SW 1271 (cell line): Measurements from ENCODE around the gene PROC.
"Not testable (repeated sequence)": the region's sequence is repeated elsewhere in the genome, so short reads cannot be mapped to it uniquely, and the experiment has no call there.

ENCODE experiments used
- DNase-seq, 2 experiments: peaks; one replicate each; lab custom pipeline; 2025; lab: John Stamatoyannopoulos, UW

Gene PROC

GRCh38 chr2:127394492-127394891 lies 23.7 kb upstream of the PROC start:
- no peak for DNase-seq

GRCh38 chr2:127397568-127398238 lies 20.5 kb upstream of the PROC start:
- DNase-seq = no peak

GRCh38 chr2:127398239-127398590 lies 20.0 kb upstream of the PROC start:
- DNase-seq = peak; percentile 81 to 84

GRCh38 chr2:127400533-127400896 lies 17.7 kb upstream of the PROC start:
- no peak for DNase-seq

- no peak for DNase-seq
Observed at GRCh38 chr2:127400897-127401756, 17.1 kb upstream of the PROC start.

GRCh38 chr2:127401757-127402695 lies 16.2 kb upstream of the PROC start:
- no peak for DNase-seq

GRCh38 chr2:127403460-127403859 lies 14.8 kb upstream of the PROC start:
- DNase-seq = no peak

GRCh38 chr2:127404466-127405254 lies 13.6 kb upstream of the PROC start:
- no peak for DNase-seq

GRCh38 chr2:127405255-127405610 lies 13.0 kb upstream of the PROC start:
- no peak for DNase-seq

GRCh38 chr2:127406454-127406853 lies 11.8 kb upstream of the PROC start:
- no peak for DNase-seq

GRCh38 chr2:127407091-127407490 lies 11.1 kb upstream of the PROC start:
- DNase-seq = no peak

GRCh38 chr2:127407661-127408003 lies 10.6 kb upstream of the PROC start:
- DNase-seq = peak in 1 of 2 experiments; percentile 82

GRCh38 chr2:127408004-127408806 lies 10.0 kb upstream of the PROC start:
- peak; percentile 65 to 82 for DNase-seq

GRCh38 chr2:127408807-127409099 lies 9.5 kb upstream of the PROC start:
- DNase-seq = no peak

- not testable (repeated sequence) for DNase-seq
Observed at GRCh38 chr2:127409716-127410115, 8.5 kb upstream of the PROC start.

GRCh38 chr2:127410871-127411652 lies 7.2 kb upstream of the PROC start:
- DNase-seq = peak in 1 of 2 experiments; percentile 44

- DNase-seq = no peak
Observed at GRCh38 chr2:127411653-127412369, 6.4 kb upstream of the PROC start.

- no peak for DNase-seq
Observed at GRCh38 chr2:127413200-127413599, 5.0 kb upstream of the PROC start.

GRCh38 chr2:127413782-127414637 lies 4.2 kb upstream of the PROC start:
- DNase-seq = peak in 1 of 2 experiments; percentile 19
